Measurements from ENCODE around the gene SMTNL1. TPM values are rescaled to one million over a fixed set of nuclear protein-coding genes. Genes with fewer than 3 reads are reported as not detected.
A peak's percentile ranks its signal among the peaks of the same experiment; 100 is the strongest.

SMTNL1 gene
- under 1 TPM in 7 of 8 experiments, not detected in 1; 0.25 to 0.60 (median 0.42) TPM for total RNA-seq

- in situ Hi-C loops (cut with MboI; ENCODE audit: low pct_unique_long_range_greater_than_20kb in 2 of 9, low sequenced_read_pairs in 9 of 9, unreplicated experiment in 9 of 9) = loop anchor here in 1 of 9 experiments (25.0 kb wide), 1 partner anchor 175 kb away; no protein-coding TSS in a partner anchor
- 10 to 73% (median 55%) methylated on average over 1 to 2 of the region's 14 CpGs; no CpG with 5 or more reads in 4 of the 10 experiments for WGBS, 10 experiments
- ATAC-seq (replicated peaks in 6 of 8) = no peak
- Histone ChIP-seq H3K27ac (no peak within 1 kb of the TSS), H3K4me3 (no peak within 1 kb of the TSS), H3K4me1 (replicated peaks in 1 of 2) (no peaks in the 10 kb centered on the region)
Measured at GRCh38 chr11:57536947-57537619, at the start of gene SMTNL1. TSS of gene SMTNL1 (plus strand) at chr11:57537595. CDS start at chr11:57542643, 5,048 bp downstream.

GRCh38 chr11:57487920-57488659 lies 49.3 kb upstream of the SMTNL1 start:
- 40 to 100% (median 76%) methylated on average over 1 to 4 of the region's 6 CpGs; no CpG with 5 or more reads in 2 of the 10 experiments for WGBS, 10 experiments
- ATAC-seq (replicated peaks in 6 of 8) = peak in 5 of 8 experiments; percentile 47 to 83 (median 58)
- Histone ChIP-seq H3K4me3 (no peak overlapping the region), H3K4me1 (replicated peaks in 1 of 2) (peaks cover 8 to 13% of the 10 kb centered on the region in 2 donors), H3K27ac (no peak overlapping the region)
- in situ Hi-C loops (cut with MboI; ENCODE audit: low pct_unique_long_range_greater_than_20kb in 2 of 9, low sequenced_read_pairs in 9 of 9, unreplicated experiment in 9 of 9) = loop anchor here in 2 of 9 experiments (25.0 kb wide), 2 partner anchors 126 to 149 kb away; partner anchors contain the start of gene YPEL4 (in 1 of the 2)

- 20 to 100% (median 86%) methylated on average over 1 to 7 of the region's 9 CpGs for WGBS, 10 experiments
- peak in 1 of 8 experiments; percentile 26 for ATAC-seq (replicated peaks in 6 of 8)
- no peak overlapping the region for H3K4me3 ChIP-seq
- H3K27ac ChIP-seq = no peak overlapping the region
- in situ Hi-C loops (cut with MboI; ENCODE audit: low pct_unique_long_range_greater_than_20kb in 2 of 9, low sequenced_read_pairs in 9 of 9, unreplicated experiment in 9 of 9) = loop anchor here in 2 of 9 experiments (25.0 kb wide), 2 partner anchors 128 to 147 kb away; partner anchors contain the start of gene YPEL4 (in 1 of the 2)
- H3K4me1 ChIP-seq (replicated peaks in 1 of 2) = peaks cover 6 to 10% of the 10 kb centered on the region in 2 donors
Measured at GRCh38 chr11:57490456-57491248, 46.7 kb upstream of the SMTNL1 start.

- WGBS, 10 experiments = 60 to 100% (median 90%) methylated on average over 1 to 7 of the region's 11 CpGs; no CpG with 5 or more reads in 5 of the 10 experiments
- ATAC-seq (replicated peaks in 6 of 8) = peak in 3 of 8 experiments; percentile 63 to 79 (median 78)
- Histone ChIP-seq H3K4me1 (replicated peaks in 1 of 2) (peaks cover 6 to 11% of the 10 kb centered on the region in 2 donors), H3K27ac (no peak overlapping the region), H3K4me3 (no peak overlapping the region)
- in situ Hi-C loops (cut with MboI; ENCODE audit: low pct_unique_long_range_greater_than_20kb in 2 of 9, low sequenced_read_pairs in 9 of 9, unreplicated experiment in 9 of 9) = loop anchor here in 2 of 9 experiments (25.0 kb wide), 2 partner anchors 129 to 146 kb away; partner anchors contain the start of gene YPEL4 (in 1 of the 2)
Measured at GRCh38 chr11:57491371-57492061, 45.9 kb upstream of the SMTNL1 start.

GRCh38 chr11:57493507-57494503 lies 43.6 kb upstream of the SMTNL1 start:
- peak in 7 of 8 experiments; percentile 21 to 88 (median 55) for ATAC-seq (replicated peaks in 6 of 8)
- Histone ChIP-seq H3K4me1 (replicated peaks in 1 of 2) (peaks cover 1 to 2% of the 10 kb centered on the region in 2 donors), H3K4me3 (no peak overlapping the region), H3K27ac (no peak overlapping the region)
- 23 to 97% (median 90%) methylated on average over 3 to 7 of the region's 15 CpGs; no CpG with 5 or more reads in 3 of the 10 experiments for WGBS, 10 experiments
- in situ Hi-C loops (cut with MboI; ENCODE audit: low pct_unique_long_range_greater_than_20kb in 2 of 9, low sequenced_read_pairs in 9 of 9, unreplicated experiment in 9 of 9) = loop anchor here in 2 of 9 experiments (25.0 kb wide), 2 partner anchors 132 to 143 kb away; partner anchors contain the start of gene YPEL4 (in 1 of the 2)

- in situ Hi-C loops (cut with MboI; ENCODE audit: low pct_unique_long_range_greater_than_20kb in 2 of 9, low sequenced_read_pairs in 9 of 9, unreplicated experiment in 9 of 9) = loop anchor here in 2 of 9 experiments (25.0 kb wide), 2 partner anchors 134 to 141 kb away; partner anchors contain the start of gene YPEL4 (in 1 of the 2)
- peaks cover 8 to 10% of the 10 kb centered on the region in 2 donors for H3K4me1 ChIP-seq (replicated peaks in 1 of 2)
- H3K4me3 ChIP-seq = no peak overlapping the region
- 74 to 89% (median 87%) methylated on average over 2 to 6 of the region's 9 CpGs; no CpG with 5 or more reads in 5 of the 10 experiments for WGBS, 10 experiments
- no peak overlapping the region for H3K27ac ChIP-seq
- no peak for ATAC-seq (replicated peaks in 6 of 8)
Measured at GRCh38 chr11:57496109-57496820, 41.1 kb upstream of the SMTNL1 start.

- Histone ChIP-seq H3K4me1 (replicated peaks in 1 of 2) (peaks cover 8 to 10% of the 10 kb centered on the region in 2 donors), H3K4me3 (no peak overlapping the region), H3K27ac (no peak overlapping the region)
- 83 to 100% (median 89%) methylated on average over 1 to 13 of the region's 15 CpGs; no CpG with 5 or more reads in 2 of the 10 experiments for WGBS, 10 experiments
- ATAC-seq (replicated peaks in 6 of 8) = no peak
- in situ Hi-C loops (cut with MboI; ENCODE audit: low pct_unique_long_range_greater_than_20kb in 2 of 9, low sequenced_read_pairs in 9 of 9, unreplicated experiment in 9 of 9) = loop anchor here in 2 of 9 experiments (25.0 kb wide), 2 partner anchors 135 to 140 kb away; partner anchors contain the start of gene YPEL4 (in 1 of the 2)
Measured at GRCh38 chr11:57497303-57498247, 39.8 kb upstream of the SMTNL1 start.

GRCh38 chr11:57498540-57498939 lies 38.9 kb upstream of the SMTNL1 start:
- H3K27ac ChIP-seq = no peak overlapping the region
- WGBS, 10 experiments = 80 to 100% methylated on average over 1 of the region's 6 CpGs; no CpG with 5 or more reads in 8 of the 10 experiments
- in situ Hi-C loops (cut with MboI; ENCODE audit: low pct_unique_long_range_greater_than_20kb in 2 of 9, low sequenced_read_pairs in 9 of 9, unreplicated experiment in 9 of 9) = loop anchor here in 2 of 9 experiments (25.0 kb wide), 2 partner anchors 136 to 139 kb away; partner anchors contain the start of gene YPEL4 (in 1 of the 2)

GRCh38 chr11:57499413-57499982 lies 37.9 kb upstream of the SMTNL1 start:
- no peak overlapping the region for H3K27ac ChIP-seq
- in situ Hi-C loops (cut with MboI; ENCODE audit: low pct_unique_long_range_greater_than_20kb in 2 of 9, low sequenced_read_pairs in 9 of 9, unreplicated experiment in 9 of 9) = loop anchor here in 2 of 9 experiments (25.0 kb wide), 2 partner anchors 137 to 138 kb away; partner anchors contain the start of gene YPEL4 (in 1 of the 2)
- peaks cover 8 to 10% of the 10 kb centered on the region in 2 donors for H3K4me1 ChIP-seq (replicated peaks in 1 of 2)
- H3K4me3 ChIP-seq = peak overlapping the region; percentile 11 to 32 (median 26)
- ATAC-seq (replicated peaks in 6 of 8) = peak; percentile 98 to 100 (median 99)
- 0 to 30% (median 6%) methylated on average over 2 to 7 of the region's 35 CpGs; no CpG with 5 or more reads in 5 of the 10 experiments for WGBS, 10 experiments

More at GRCh38 chr11:57498540-57498939, 38.9 kb upstream of the SMTNL1 start:
- Histone ChIP-seq H3K4me1 (replicated peaks in 1 of 2) (peaks cover 8 to 10% of the 10 kb centered on the region in 2 donors), H3K4me3 (no peak overlapping the region)
- ATAC-seq (replicated peaks in 6 of 8) = no peak

All from motor neuron (in vitro differentiated cells).